GM20431 (cell line): ENCODE data around the gene CD47.

ENCODE experiments used
- in situ Hi-C: fragments of 300-500 bp; cut with MseI, MboI; formaldehyde crosslinking; loops from one replicate; pipeline ENCODE4 v1.15.0; 2020; ENCODE audit warnings: low sequenced_read_pairs; ENCODE audit not compliant: unreplicated experiment

The CD47 gene

DNA sequence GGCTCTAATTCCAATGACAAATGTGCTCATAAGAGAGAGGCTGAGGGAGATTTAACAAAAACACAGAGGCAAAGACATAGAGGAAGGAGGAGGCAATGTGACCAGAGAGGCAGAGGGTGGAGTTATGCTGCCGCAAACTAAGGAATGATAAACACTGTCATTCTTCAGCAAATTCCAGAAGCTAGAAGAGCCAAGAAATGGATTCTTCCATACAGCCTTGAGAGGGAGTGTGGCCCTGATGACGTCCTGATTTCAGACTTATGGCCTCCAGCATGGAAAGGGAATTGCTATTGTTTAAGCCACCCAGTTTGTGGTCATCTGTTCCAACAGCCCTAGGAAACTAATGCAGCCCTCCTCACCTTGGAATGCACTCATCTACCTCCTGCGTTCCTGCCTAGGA, 30.5 kb downstream of the CD47 start:
- in situ Hi-C loops: no loop called here

DNA sequence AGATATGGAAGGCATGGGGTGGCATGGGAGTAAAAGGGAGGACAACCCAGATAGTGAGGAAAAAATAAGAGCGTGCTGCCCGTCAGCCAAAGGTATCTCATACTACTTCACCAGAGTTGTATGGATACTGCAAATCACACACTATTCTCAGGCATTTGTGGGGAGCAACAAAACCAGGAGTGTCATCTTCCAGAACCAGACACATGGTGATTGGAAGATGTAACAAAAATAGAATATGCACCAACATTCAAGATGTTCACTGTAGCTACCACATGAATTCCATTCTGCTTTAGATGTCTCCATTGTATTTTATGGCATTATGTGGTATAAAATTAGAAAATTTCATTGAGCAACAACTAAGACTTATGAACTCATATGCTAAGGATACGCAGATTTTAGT, 34.9 kb downstream of the CD47 start:
- in situ Hi-C loops: no loop called here

DNA sequence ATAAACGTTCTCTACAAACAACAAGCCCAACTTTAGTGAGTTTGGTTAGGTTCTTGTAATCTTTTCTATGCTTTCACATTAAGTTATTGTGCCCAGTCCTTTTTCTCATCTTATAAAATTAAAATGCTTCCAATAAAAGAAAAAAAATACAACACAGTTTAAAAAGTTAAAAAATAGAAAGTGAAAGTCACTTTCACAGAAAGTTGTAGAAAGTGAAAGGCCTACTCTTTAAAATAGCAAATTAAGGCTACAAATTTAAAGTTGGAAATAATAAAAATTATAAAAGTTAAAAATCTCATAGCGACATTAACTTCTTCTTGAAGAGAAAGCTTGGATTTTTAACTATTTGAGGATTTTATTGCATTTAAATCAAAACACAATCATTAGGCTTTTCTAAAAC, 35.9 kb downstream of the CD47 start:
- in situ Hi-C loops: no loop called here

DNA sequence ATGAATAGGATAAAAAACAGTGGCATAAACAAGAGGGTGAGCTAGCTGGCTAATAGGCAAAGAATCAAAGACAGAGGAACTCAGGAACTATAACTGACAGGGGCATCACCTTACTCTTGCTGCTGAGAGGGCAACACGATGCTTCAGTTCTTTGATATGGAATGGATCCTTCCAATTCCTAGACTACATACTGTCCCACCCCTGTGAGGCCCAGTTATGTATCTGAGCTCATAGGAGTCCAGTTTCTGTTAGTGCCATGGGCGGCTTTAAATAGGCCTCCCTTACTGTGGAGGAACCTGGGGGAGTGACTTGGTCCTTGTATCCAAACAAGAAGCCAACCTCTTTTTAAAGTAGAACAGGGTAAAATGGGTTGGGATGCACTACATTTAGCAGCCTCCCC, 37.3 kb downstream of the CD47 start:
- in situ Hi-C loops: no loop called here

DNA sequence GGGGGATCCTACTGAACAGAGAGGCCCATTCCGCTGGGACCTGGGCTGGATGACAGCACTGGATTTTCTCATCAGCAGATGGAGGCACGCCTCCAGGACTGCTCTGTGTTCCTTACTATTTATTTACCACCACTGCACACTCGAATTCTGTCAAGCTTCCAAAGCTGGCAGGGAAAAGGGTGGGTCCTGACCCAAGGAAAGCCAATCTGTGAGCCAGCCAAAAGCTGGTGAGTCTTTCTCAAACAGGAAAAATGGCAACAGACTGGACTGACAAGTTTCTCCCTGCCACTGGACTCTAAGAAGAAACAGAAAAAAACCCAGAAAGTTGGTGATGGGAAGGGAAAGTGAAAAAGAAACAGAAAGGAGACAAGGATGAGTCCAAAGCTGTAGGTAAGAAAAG, 37.8 kb downstream of the CD47 start:
- in situ Hi-C loops: no loop called here

DNA sequence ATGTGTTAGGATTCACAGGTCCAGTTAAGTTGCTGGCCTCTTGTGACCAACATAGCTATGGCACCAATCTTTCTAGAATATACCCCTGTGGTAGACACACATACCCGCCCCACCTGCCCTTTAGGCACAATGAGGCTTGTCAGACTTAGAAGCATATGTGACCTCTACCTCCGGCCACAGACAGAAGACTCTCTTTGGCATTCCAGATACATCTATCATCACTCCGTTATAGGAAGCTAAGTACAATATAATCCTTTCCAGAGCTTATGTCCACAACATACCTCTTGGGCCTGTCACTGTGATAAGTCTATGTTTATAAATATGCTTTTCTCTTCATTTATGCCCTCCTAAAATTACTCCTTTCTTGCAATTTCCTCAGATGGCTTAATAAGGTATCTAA, 39.8 kb downstream of the CD47 start:
- in situ Hi-C loops: no loop called here

DNA sequence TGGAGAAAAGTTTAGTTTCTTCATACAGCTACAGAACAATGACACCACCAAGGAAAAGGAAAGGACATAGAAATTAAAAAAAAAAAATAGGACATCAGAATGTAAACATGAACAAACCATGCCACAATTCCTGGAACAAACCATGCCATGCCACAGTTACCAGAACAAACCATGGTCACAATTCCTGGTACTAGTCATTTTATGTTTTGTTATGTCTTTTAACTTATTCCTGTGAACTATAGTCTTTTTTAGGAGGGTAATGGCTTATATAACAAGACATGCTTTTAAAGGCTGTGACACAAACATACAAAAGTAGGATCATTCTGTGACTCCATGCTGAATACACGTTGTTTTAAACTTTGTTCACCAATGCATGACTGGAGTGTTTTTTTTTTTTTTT, 42.8 kb downstream of the CD47 start:
- in situ Hi-C loops: no loop called here

DNA sequence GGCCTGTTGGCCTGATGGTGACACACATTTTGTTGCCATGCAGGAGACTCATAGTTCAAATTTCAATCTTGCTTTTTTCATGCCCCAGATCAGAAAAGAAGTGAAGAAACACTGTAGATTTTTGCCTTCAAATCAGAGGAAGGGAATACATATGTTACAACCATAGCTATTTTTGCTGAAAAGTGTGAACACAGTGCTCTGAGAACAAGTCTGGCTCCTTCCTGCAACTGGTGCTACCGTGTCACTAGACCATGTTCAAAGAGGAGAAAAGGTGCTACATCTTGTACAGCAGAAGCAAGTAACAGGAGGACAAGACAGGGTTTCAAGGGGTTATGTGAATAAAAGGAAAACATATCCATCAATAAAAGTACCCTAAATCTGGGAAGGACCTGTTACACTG, 44.6 kb downstream of the CD47 start:
- in situ Hi-C loops: no loop called here

DNA sequence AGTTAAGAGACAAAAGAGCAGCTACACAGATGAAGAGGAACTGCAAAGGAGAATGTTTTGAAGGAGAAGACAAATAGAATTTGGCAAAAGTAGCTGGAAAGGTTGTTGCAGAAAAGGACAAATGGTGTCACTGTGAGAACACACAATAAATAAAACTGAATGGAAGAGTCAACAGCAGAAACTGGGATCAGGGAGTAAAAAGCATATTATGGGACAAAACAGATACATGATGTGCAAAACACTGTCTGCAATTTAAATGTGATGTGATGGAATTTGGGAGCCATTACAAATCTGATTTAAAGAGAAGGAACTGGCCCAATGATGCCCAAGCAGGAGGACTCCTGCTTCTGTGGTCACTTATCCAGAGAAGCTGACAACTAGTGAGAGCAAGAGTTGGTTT, 46.1 kb downstream of the CD47 start:
- in situ Hi-C loops: no loop called here

DNA sequence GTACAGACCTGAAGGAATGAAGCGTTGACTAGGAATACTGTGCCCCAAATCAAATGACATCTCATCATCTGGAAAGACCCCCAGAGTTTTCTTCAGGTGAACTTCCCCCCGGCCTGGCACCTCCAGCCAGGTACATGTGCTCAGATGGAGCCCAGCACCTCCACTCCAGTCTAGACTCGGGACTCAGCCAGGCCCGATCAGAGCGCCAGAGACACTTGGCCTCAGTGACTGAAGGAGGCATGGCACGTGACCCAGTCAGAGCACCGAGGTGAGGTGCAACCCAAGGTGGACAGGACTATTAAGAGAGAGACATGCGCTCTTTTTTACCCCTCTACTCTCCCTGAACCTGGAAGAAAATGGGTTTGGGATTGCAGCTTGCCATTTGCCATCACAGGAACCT, 48.5 kb downstream of the CD47 start:
- in situ Hi-C loops: no loop called here

DNA sequence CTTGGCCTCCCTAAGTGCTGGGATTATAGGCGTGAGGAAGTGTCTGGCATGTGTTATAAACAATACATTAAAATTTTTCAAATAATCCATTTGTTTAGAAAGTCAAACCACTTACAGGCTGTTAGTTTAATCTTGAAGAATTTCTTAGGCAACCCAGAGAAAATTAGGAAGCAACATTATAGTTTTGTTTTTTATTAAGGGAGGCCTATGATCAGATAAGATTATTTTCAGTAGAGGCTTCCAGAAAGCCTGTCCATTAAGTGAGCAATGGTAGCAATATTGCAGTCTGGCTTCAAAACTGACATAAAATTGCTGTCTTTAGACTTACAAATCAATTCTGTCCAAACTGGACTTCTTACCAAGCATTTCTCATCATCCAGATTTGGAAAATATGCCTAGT, 49.6 kb downstream of the CD47 start:
- in situ Hi-C loops: no loop called here

DNA sequence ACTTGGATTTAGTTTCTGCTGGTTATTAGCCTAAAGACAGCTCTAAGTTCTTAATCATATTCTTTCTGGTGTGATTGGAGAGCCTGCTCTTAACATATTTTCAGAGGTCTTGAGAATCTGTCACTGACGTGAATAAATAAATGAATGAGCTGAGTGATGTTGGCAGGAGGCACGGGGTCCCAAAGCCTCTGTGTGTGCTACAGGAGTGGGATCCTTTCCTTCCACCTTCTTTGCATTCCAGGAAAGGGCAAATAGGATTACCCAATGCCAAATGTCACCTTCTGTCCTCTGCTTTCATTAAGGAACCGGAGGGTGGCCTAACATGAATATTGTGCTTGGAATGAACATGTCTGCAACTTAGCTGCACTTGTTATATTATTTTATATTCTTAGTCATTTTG, 53.1 kb downstream of the CD47 start:
- in situ Hi-C loops: no loop called here

DNA sequence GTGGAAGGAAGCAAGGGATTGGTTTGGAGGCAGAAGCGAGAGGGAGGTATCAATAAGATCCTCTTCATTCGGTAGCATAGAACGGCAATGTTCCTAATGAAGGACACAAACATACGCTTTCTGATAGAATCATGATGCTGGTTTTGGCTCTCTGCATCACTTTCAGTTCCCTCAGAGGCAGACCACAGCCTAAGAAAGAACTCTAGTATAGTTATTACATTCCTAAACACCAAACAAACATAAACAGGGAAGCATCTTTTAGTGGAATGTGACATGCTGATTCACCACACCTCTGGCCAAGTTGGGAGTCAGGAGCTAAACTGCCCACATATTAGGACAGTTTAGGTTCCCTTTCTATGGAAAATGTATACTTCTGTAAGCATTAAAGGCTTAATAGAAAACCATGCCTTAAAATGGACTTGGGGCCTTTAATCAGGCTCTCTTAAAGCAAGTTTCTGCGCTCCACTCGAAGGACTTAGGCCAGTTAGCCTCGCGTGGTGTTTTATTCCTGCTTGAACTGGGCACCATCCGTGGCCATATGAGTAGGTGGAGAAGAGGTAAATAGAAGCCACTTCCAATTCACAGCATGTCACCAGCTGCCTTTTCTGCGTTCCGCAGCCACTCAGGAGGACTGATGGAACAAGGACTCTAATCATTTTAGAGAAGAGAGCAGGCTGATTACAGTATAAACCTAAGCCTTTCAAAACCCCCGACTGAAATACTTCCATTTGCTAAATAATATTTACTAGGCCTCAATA, 53.7 kb downstream of the CD47 start:
- in situ Hi-C loops: no loop called here

DNA sequence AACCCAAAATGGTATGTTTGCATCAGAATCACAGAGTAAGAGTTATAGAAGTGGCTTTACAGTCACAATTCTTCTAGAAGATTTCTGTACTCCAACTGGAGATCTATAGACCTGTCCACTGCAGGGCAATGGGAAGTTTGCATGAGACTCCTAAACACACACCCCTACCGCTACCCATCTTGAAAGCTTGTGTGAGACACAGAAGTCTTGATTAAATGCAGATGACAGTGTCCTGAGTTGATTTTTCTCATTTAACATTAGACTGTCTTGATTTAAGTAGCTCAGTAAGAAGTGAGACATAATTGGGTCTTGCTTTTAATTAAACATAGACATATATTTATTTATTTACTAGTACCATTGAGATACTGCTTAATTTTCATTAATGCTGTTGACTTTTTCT, 54.4 kb downstream of the CD47 start:
- in situ Hi-C loops: no loop called here

DNA sequence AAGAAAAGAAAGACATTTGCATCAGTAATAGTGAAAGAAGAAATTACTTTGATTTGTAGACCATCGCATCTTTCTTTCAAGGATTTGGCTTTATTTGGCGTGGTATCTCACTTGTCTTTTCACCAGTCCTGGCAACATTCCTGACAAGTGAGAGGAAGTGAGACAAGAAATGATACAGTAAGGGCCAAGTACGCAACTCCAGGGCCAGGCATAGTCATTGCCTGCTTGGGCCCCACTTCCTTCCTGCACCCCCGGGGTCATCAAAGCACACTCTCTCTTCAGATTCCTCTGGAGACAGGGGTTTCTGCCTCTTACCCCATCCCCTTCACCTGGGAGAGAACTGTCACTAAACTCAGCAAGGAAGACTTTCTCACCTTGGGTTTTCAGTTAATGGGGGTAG, 55.1 kb downstream of the CD47 start:
- in situ Hi-C loops: no loop called here

DNA sequence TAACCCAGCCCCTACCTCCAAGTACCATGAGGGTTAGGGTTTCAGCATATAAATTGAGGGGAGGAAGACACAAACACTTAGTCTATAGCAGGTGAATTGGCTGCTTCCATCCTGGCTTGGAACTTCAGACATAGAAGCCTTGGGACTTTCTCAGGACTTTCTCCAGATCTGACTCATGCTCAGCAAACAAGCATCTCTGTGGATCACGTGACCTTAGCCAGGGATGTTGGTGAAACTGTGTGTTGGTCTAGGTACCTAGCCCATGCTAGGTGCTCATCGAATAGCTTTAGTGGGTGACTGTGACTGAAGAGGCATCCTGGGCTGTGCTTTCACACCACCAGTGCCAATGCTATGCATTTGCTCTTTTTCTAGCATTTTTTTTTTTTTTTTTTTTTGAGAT, 58.9 kb downstream of the CD47 start:
- in situ Hi-C loops: no loop called here

DNA sequence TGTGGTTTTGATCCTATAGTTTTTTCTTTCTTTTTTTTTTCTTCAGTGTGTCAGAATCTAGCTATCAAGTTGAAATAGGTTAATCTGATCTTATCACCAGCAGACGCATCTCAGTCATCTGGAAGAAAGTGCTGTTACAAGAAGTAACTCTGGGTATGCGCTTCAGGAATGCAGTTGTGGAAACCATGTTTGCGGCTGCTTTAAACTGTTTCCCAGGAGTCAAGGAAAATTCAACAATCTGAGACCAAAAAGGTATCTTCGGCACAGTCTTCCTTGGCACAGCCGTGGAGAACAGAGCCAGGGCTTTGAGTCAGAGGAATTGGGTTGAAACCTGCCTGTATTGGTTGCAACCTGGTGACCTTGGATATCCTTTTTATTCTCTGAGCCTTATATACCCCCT, 59.9 kb downstream of the CD47 start:
- in situ Hi-C loops: no loop called here

DNA sequence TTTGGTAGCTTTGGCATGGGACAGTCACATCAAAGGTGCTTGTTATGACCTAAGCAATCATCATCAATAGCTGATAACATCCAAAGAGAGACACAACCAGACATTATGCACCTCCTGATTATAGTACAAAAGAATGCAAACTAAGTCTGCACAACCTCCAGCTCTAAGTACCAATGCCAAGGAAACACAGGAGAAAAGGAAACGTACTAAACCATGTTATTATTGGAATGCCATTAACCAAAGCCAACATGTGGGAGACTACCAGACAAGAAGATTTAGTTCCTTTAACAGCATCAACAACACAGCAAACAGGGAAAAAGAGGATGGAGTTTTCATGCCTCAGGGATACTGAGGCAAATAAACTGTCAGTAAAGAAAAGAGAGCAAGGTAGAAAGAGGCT, 61.4 kb downstream of the CD47 start:
- in situ Hi-C loops: no loop called here

DNA sequence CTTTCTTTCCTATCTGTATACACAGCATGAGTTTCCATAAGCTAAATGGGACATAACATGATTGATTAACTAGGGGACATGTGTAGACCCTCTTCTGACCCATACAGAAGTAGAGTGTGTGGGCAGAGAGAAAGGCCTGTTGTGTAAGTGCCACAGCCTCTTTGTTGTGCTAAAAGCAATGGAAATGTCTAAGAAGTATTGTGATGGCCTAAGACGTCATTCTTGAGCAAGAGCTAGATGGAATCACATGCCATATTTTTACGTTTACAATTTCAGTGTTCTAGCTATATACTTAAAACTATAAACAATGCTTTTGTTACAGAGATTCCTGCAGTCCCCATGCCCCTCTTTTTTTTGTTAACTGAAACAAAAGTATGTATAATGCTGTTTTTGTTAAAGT, 61.9 kb downstream of the CD47 start:
- in situ Hi-C loops: no loop called here

DNA sequence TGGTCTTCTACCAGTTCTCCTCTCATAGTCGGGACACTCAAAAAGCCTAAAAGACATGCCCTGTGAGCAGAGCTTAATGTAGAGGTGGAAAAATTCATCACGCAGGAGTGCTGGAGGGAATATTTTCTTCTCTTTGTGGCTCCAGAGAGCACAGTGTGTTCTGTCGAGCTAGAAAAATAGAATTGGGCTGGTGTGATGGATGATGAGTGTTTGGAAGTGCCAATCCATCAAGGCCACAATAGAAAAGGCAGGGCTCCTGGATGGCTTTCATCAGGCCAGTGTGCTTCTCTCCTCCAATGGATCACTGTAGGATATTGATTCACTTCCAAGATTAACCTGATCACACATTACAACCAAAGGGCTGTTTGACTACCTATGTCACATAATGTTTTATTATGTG, 65.7 kb downstream of the CD47 start:
- in situ Hi-C loops: no loop called here

DNA sequence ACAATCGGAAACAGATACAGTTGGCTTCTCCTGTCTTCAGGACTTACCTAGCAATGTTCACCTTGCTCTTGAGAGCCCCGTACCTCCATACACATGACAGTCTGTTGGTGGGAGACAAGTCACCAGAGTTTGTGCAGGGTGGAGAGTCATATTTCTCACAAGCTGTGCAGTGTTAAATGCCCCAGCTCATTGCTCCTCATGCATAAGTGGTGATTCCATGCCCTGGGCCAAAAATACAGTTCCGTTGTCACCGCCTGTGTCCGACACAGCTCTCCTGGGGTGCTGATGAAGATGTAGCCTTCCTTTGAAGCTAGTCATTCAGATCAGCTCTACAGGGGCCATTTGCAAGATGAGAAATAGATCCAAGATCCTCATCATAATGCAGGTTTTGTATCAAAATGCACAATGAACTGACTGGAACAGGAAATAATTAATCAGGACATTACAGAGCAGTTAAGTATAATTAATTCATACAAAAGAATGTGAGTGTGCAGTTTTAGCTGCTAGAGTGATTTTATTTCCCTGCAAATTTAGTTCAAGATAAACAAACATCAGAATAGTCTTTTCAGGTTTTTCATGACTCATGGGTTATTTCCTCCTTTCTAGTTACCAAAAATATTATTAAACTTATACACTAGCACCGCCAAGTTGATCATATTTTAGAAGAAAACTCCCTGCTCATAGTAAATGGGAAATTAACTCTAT, 66.5 kb downstream of the CD47 start:
- in situ Hi-C loops: no loop called here
